Muscle of leg (tissue), 11 donors: ENCODE data around the gene C1orf146. TPM values are rescaled to one million over a fixed set of nuclear protein-coding genes. Genes with fewer than 3 reads are reported as not detected.
"Not testable (repeated sequence)": the region's sequence is repeated elsewhere in the genome, so short reads cannot be mapped to it uniquely, and the experiment has no call there.

Source experiments
- DNase-seq: peaks from one replicate; pipeline ENCODE4 v3.0.0; 2013
- H3K27ac ChIP-seq: one replicate; pipeline ENCODE4 v1.5.1; 2013; ENCODE audit warnings: mild to moderate bottlenecking, low read length, control low read depth
- H3K27me3 ChIP-seq: one replicate; pipeline ENCODE4 v1.6.1; 2013; ENCODE audit warnings: low read length; ENCODE audit not compliant: control insufficient read depth, insufficient read depth
- H3K36me3 ChIP-seq: one replicate; pipeline ENCODE4 v1.6.1; 2013; ENCODE audit warnings: low read length; ENCODE audit not compliant: control insufficient read depth, insufficient read depth
- H3K4me1 ChIP-seq: one replicate; pipeline ENCODE4 v1.6.1; 2013; ENCODE audit warnings: low read length; ENCODE audit not compliant: control insufficient read depth, insufficient read depth
- H3K4me3 ChIP-seq: one replicate; pipeline ENCODE4 v1.5.1; 2013; ENCODE audit warnings: low read length, control low read depth
- H3K9me3 ChIP-seq: replicated peaks from 2 replicates; pipeline ENCODE4 v1.6.1; 2013; ENCODE audit warnings: low read depth, low read length; ENCODE audit not compliant: control insufficient read depth
- WGBS: methylation state at CpG from one replicate; pipeline ENCODE4 v1.1.5; 2013; ENCODE audit warnings: missing lambda C conversion rate; ENCODE audit not compliant: insufficient coverage; 5-methylcytosine and 5-hydroxymethylcytosine counted together
- polyA plus RNA-seq, 8 donors: library from polyadenylated mRNA; unstranded; fragments of 120-200 nt; gene quantifications; one replicate each; pipeline versions ENCODE4 v1.2.1 to v1.2.3, GENCODE V29; 2013; ENCODE audit warnings: inconsistent platforms in 1 of 8, low replicate concordance in 1 of 8; ENCODE audit not compliant: insufficient read length in 8 of 8, insufficient read depth in 1 of 8
- total RNA-seq: library from RNA; stranded (reverse); fragments of 120-200 nt; gene quantifications from one replicate; pipeline ENCODE4 v1.2.4, GENCODE V29; 2013

The C1orf146 gene
- total and polyA plus RNA-seq, 9 donors: 0.14 TPM; not detected in 8

GRCh38 chr1:92201973-92202372 lies 15.7 kb upstream of the C1orf146 start:
- H3K4me1 ChIP-seq: no peaks in the 10 kb centered on the region
- 100% methylated on average over 1 of the region's 5 CpGs for WGBS
- no peaks in the 10 kb centered on the region for H3K36me3 ChIP-seq
- DNase-seq: no peak
- no peak overlapping the region for H3K4me3 ChIP-seq
- H3K9me3 ChIP-seq: peaks cover 3% of the 10 kb centered on the region
- no peaks in the 10 kb centered on the region for H3K27me3 ChIP-seq
- no peak overlapping the region for H3K27ac ChIP-seq

GRCh38 chr1:92203105-92203504 lies 14.6 kb upstream of the C1orf146 start:
- H3K4me1 ChIP-seq: no peaks in the 10 kb centered on the region
- no peaks in the 10 kb centered on the region for H3K27me3 ChIP-seq
- H3K36me3 ChIP-seq: no peaks in the 10 kb centered on the region
- no peak for DNase-seq
- H3K9me3 ChIP-seq: peaks cover 3% of the 10 kb centered on the region
- H3K4me3 ChIP-seq: no peak overlapping the region
- no peak overlapping the region for H3K27ac ChIP-seq

DNA sequence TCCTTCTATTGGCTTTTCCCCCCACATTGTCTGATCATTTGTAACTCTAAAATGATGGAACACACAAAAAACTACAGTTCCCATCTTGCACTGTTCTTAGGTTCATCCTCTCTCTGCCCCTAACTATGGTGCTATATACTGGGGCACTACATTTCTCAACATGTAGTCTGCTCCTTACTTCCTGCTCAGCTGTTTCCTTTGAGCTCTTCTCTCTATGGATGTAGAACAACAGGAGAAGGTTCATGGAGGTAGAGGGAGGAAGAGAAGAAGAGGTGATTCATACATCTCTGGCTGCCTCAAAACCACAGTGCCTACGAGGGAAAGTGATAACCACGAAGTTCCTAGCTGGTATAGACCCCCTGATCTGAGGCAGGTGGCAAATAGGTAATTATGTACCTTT lies 7.0 kb upstream of the C1orf146 start:
- DNase-seq: no peak
- H3K36me3 ChIP-seq: no peaks in the 10 kb centered on the region
- H3K9me3 ChIP-seq: peaks cover 3% of the 10 kb centered on the region
- H3K4me3 ChIP-seq: no peak overlapping the region
- no peaks in the 10 kb centered on the region for H3K4me1 ChIP-seq
- H3K27me3 ChIP-seq: no peaks in the 10 kb centered on the region
- WGBS: no CpG with 5 or more reads among the region's 2 CpGs
- H3K27ac ChIP-seq: no peak overlapping the region

- WGBS: no CpG with 5 or more reads among the region's 2 CpGs
- no peaks in the 10 kb centered on the region for H3K4me1 ChIP-seq
- DNase-seq: no peak
These were observed 6.5 kb upstream of the C1orf146 start for GRCh38 chr1:92211166-92211565.

GRCh38 chr1:92218559-92218958 lies 844 bp downstream of the C1orf146 start:
- no peak overlapping the region for H3K27ac ChIP-seq
- H3K4me1 ChIP-seq: no peaks in the 10 kb centered on the region
- DNase-seq: no peak
- H3K36me3 ChIP-seq: no peaks in the 10 kb centered on the region
- no peaks in the 10 kb centered on the region for H3K9me3 ChIP-seq
- H3K4me3 ChIP-seq: no peak overlapping the region
- WGBS: 77% methylated on average over 13 of the region's 14 CpGs
- no peaks in the 10 kb centered on the region for H3K27me3 ChIP-seq

More at GRCh38 chr1:92211166-92211565, 6.5 kb upstream of the C1orf146 start:
- Histone ChIP-seq H3K27ac (no peak overlapping the region), H3K9me3 (peaks cover 3% of the 10 kb centered on the region), H3K36me3 (no peaks in the 10 kb centered on the region), H3K4me3 (no peak overlapping the region), H3K27me3 (no peaks in the 10 kb centered on the region)

DNA sequence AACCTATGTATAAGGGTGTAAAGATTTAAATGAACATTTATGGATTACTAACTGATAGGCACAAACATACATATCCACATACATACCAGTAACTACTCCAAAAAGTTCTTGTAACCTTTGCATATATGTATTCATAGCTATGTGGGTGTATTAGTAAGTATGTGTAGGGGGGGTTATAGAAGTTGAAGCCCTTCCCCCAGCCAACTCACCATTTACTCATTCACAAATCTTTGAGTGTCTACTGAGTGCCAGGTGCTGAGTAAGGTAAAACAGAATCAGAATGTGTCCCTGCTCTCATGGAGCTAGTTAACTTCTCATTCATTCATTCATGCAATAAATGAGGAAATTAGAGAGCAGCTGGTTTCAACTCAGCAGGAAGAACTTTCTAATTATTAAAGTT lies 1.3 kb downstream of the C1orf146 start:
- H3K9me3 ChIP-seq: no peaks in the 10 kb centered on the region
- no peak overlapping the region for H3K4me3 ChIP-seq
- no peaks in the 10 kb centered on the region for H3K27me3 ChIP-seq
- no peaks in the 10 kb centered on the region for H3K36me3 ChIP-seq
- H3K4me1 ChIP-seq: no peaks in the 10 kb centered on the region
- no peak overlapping the region for H3K27ac ChIP-seq
- no peak for DNase-seq

DNA sequence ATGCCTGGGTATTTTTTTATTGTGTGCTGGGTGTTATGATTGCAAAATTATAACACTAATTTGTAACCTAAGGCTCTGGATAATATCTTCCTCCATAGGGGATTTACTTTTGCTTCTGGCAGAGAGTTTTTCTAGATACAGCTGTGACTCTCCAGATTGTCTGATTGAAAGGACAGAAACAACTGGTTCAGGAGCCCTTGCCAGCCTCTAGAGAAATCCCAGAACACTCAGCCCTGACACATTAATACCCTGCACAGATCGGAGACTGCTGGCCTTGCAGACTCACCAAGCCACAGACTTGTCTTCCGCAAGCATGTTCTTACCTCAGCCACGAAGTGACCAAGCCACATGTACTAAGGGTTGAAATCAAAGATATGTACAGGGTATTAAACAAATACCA lies 10.7 kb downstream of the C1orf146 start:
- Histone ChIP-seq H3K9me3 (no peaks in the 10 kb centered on the region), H3K4me3 (no peak overlapping the region), H3K27me3 (no peaks in the 10 kb centered on the region), H3K4me1 (no peaks in the 10 kb centered on the region), H3K36me3 (no peaks in the 10 kb centered on the region), H3K27ac (no peak overlapping the region)
- 17% methylated on average over 1 of the region's 3 CpGs for WGBS
- DNase-seq: no peak

DNA sequence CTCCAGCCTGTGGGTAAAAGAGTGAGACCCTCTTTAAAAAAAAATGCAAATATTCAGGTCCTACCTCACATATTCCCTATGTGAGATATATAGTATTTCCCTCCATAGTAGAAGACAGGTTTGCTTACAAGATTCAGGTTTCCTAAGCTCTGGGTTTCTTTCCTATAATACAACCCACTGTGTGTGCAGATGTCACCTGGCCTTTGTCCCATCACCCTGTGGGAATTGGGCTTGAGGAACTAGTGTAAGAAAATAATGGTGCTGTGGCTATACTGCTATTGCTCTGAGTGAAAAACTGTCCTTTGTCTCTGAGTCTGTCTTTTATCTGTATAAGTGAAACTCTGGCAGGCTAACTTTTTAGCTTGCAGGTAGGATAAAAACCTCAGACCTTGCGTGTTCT lies 13.0 kb downstream of the C1orf146 start:
- H3K27me3 ChIP-seq: no peaks in the 10 kb centered on the region
- no peak for DNase-seq

GRCh38 chr1:92240034-92240433 lies 22.3 kb downstream of the C1orf146 start:
- Histone ChIP-seq H3K27me3 (no peaks in the 10 kb centered on the region), H3K4me3 (no peak overlapping the region), H3K36me3 (no peaks in the 10 kb centered on the region), H3K4me1 (no peaks in the 10 kb centered on the region), H3K9me3 (no peaks in the 10 kb centered on the region), H3K27ac (no peak overlapping the region)
- no peak for DNase-seq
- WGBS: no CpG with 5 or more reads among the region's 2 CpGs

More for the DNA sequence above, 13.0 kb downstream of the C1orf146 start:
- Histone ChIP-seq H3K4me3 (no peak overlapping the region), H3K9me3 (no peaks in the 10 kb centered on the region), H3K4me1 (no peaks in the 10 kb centered on the region), H3K36me3 (no peaks in the 10 kb centered on the region), H3K27ac (no peak overlapping the region)
- WGBS: no CpG with 5 or more reads among the region's 1 CpG

DNA sequence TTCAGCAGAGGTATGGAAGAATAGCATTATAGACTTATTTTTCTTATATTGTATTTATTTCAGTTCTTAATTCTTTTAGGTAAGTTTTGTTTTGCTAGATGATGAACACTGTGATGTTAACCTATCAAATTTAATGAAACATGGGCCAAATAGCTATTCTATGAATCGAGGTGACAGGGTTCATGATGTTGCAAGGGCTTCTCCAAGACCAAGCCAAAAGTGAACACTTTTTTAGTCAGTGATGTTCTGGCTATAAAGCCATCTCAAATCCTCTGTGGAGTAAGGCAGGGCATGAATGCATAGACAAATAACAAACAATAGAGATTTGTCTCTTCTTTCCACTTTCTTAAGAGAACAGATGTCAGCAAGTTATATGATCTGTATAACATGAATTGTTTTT lies 26.7 kb downstream of the C1orf146 start:
- H3K9me3 ChIP-seq: no peaks in the 10 kb centered on the region
- no CpG with 5 or more reads among the region's 1 CpG for WGBS
- no peaks in the 10 kb centered on the region for H3K27me3 ChIP-seq
- H3K27ac ChIP-seq: no peak overlapping the region
- no peak overlapping the region for H3K4me3 ChIP-seq
- H3K4me1 ChIP-seq: no peaks in the 10 kb centered on the region
- no peak for DNase-seq
- H3K36me3 ChIP-seq: no peaks in the 10 kb centered on the region

DNA sequence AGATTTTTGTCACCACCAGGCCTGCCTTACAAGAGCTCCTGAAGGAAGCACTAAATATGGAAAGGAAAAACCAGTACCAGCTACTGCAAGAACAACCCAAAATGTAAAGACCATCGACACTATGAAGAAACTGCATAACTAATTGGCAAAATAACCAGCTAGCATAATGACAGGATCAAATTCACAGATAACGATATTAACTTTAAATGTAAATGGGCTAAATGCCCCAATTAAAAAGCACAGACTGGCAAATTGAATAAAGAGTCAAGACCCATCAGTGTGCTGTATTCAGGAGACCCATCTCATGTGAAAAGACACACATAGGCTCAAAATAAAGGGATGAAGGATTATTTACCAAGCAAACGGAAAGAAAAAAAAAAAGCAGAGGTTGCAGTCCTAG lies 37.0 kb downstream of the C1orf146 start:
- H3K4me3 ChIP-seq, DNase-seq, H3K27me3 ChIP-seq, H3K27ac ChIP-seq, H3K4me1 ChIP-seq, H3K9me3 ChIP-seq: not testable (repeated sequence)
- no CpG with 5 or more reads among the region's 3 CpGs for WGBS
- H3K36me3 ChIP-seq: peaks cover 15% of the 10 kb centered on the region
